ENCODE results near the gene GORAB.

The GORAB gene

DNA sequence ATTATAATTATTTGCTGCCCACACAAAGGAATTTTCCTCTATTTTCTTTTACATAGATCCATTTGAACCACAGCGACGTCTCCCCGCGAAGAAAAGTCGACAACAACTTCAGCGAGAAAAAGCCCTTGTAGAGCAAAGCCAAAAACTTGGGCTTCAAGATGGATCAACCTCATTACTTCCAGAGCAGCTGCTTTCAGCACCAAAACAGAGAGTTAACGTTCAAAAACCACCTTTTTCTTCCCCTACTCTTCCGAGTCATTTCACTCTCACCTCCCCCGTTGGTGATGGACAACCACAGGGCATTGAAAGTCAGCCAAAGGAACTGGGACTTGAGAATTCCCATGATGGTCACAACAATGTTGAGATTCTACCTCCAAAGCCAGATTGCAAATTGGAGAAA lies 7.2 kb downstream of the GORAB start:
- no peak for DNase-seq

DNA sequence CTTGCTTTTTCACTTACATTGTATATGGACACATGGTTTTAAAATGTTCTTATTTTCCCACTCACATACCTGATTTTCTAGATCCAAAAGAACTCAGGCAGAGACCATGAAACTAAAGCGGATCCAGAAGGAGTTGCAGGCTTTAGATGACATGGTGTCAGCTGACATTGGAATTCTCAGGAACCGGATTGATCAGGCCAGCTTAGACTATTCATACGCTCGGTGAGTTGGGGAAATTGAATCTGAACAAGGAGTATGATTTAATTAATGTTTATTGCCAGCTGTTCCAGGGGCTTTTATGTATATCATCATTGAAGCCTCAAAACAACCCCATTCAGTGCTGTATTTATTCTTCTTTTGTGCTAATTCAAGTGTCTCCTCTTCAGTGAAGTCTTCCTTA lies 12.7 kb downstream of the GORAB start:
- DNase-seq = no peak

DNA sequence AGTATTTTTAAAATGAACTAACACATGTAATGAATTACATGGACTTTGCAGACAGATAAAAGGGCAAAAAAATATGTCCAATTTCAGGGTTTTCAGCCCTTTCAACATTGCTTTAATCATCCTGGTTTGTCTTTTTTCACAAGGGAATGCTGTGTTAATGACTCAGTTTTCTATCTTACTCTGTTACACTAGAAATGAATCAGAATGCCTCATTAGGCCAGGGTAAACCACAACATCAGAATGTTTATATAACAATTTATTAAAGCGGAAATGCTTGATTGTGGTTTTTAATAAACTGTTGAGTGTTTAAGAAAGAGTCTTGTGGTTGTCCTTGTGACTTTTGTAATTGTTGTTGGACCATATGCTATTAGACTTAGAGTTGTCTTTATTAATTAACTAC lies 13.5 kb downstream of the GORAB start:
- no peak for DNase-seq

DNA sequence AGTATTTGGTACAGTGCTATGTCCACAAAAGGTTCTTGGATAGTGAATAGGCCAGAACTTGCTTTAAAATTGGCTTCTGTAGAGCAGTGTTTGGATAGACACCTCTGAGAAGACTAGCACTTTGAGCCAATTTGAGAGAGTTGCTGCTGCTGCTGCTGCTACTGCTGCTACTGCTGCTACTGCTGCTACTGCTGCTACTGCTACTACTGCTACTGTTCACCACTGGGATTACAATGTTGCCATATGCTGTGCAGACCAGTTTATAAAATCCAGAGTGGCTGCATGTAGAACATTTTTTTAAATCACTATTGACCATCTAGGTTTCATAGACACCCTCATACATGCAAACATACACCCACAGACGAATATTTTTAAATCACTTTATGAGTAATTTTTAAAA lies 15.3 kb downstream of the GORAB start:
- no peak for DNase-seq

DNA sequence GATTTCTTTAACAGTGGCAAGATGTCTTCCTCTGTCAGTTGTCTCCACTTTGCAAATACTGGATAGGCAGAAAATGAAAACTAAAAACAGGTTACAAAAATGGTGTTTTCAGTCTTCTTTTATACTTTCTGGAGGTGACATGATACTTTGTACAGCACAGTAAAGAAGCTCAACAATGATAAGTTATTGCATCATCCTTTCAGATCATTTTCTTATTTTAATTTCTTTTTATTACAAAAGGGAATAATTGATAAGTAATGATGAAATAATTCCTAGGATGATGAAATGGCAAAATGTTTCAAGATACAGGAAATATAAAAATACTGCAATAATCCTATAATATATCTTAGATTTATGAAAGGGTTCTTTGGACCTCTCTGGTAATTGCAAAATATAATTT lies 16.5 kb downstream of the GORAB start:
- no peak for DNase-seq

DNA sequence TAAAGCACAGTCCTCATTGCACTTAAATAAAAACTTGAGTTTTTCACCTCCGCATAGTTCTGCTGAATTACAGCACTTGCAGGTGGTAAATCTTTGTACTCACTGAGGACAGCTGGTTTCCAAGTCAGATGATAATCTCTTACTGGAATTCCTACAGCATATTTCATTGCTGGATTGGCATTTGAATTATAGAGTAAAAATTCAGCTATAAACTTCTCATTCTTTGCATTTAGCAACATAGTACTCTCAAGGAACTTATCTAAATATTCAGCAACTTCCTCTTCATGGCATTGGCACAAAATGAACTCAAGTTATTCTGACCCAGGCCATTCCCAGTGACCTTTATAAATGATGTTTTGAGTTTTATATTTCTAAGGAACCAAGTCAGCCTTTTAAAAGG lies 23.4 kb downstream of the GORAB start:
- no peak for DNase-seq

DNA sequence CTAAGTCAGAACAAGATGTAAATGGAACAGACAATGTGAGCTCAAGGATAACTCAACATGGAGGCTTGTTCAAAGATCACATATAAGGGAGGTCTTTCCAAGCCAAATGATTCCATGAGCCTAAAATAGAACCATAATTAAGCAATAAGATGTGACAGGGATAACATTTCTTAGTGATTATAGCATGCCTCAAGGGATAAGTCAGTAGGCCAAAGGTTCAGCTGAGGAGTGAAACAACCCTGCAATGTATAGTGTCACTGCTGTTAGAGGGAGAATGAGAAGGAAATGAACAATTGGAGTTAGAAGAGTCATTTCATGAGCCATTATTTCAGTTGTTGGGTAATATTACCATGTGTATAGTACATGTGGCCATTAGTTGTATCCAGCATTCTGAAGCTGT lies 25.0 kb downstream of the GORAB start:
- DNase-seq = no peak

DNA sequence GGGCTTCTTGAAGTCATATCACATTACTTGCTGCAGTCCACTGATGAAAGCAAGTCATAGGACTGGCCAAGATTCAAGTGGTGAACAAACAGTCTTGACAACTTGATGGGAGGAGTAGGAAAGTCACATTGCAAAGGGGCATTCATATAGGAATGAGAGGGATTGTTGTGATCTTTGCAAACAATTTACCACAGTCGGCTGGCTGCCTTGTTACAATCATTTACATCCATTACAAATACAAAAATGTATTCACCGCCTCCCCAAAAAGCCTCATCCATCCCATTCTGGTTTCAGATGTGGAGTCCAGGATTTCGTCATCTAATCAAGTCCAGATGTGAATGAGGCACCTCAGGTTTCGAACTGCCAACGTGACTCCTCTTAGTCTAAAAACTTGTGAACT lies 26.8 kb downstream of the GORAB start:
- DNase-seq = no peak

GRCh38 chr1:170559166-170559565 lies 27.2 kb downstream of the GORAB start:
- DNase-seq = no peak

DNA sequence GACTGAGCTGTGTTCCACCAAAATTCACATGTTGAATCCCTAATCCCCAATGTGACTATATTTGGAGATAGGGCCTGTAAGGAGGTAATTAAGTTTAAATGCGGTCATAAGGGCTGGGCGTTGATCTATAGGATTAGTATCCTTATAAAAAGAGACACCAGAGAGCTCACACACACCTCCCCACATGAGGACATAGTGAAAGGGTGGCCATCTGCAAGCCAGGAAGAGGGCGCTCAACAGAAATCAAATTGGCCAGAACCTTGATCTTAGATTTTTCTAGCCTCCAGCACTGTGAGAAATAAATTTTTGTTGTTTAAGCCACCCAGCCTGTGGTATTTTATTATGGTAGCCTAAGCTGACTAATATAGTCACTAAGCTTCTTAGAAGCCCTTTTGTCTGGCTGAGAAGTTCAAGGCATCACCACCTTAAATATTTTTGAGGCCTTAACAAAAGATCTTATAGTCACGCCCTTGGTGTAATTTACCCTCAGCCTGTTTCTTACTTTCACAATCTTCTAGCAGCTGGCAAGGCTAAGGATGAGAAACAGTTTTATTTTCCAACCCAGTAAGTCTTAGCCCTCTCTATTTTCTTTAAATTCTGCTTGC lies 28.8 kb downstream of the GORAB start:
- no peak for DNase-seq

GRCh38 chr1:170562646-170563338 lies 30.8 kb downstream of the GORAB start:
- peak; percentile 4 to 13 for DNase-seq

DNA sequence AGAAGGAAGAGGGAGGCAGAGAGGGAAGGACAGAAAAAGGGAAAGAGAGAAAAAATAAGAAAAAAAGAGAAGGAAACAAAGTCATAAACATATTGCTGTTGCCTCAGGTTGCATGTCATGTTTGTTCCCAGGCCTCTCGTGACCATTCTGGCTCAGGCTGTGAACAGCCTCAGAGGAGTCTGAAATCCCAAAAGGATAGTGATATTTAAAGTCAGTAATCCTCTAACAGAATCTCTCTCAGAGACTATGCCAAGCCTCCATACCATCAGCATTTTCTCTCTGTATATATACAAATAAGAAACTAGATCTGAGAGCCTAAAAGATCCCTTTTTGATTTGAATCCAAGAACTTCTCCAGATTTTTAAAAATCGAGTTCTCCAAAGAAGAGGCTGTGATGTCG lies 35.2 kb downstream of the GORAB start:
- no peak for DNase-seq

GRCh38 chr1:170568197-170568596 lies 36.2 kb downstream of the GORAB start:
- no peak for DNase-seq

- no peak for DNase-seq
Observed at GRCh38 chr1:170576980-170577379, 45.0 kb downstream of the GORAB start.

GRCh38 chr1:170578359-170578758 lies 46.4 kb downstream of the GORAB start:
- DNase-seq = no peak

GRCh38 chr1:170580636-170581440 lies 48.9 kb downstream of the GORAB start:
- no peak for DNase-seq

GRCh38 chr1:170583186-170583585 lies 51.2 kb downstream of the GORAB start:
- DNase-seq = no peak

- DNase-seq = no peak
Observed at GRCh38 chr1:170586321-170587252, 54.6 kb downstream of the GORAB start.

GRCh38 chr1:170587253-170587593 lies 55.3 kb downstream of the GORAB start:
- DNase-seq = no peak

DNA sequence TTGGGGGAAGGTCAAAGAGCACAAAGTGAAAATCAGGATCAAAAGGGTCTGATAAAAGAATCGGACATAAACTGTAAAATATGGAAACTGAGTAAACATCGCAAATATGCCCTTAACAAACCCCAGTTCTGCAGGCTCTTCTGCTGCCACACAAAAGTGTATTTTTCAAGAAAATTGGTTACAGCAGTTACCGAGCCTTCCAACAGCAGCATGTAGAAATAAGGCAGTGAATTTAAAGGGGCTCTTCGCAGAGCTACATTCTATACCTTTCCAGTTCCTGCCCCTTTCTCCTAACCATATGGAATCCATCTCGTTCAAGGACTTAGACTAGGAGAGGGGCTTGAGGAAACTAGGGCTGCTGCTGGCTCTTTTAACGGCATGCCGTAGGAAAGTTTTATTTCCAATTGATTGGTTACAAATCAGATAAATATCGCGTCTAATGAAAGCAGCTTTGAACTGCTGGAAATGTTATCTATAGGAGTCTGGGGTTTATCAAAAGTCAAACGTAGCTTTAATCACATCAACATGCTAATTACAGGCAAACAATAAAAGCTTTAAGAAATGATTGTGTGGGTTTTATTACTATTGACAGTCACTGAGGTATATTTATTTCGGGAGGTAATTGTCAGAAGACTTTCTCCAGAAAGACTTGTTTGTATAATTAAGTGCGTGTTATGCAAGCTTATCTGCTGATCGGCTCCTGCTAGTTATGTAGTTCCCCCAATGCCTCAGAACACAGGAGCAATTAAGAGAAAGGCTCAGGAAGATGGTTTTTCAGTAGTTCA lies 59.1 kb downstream of the GORAB start:
- no peak for DNase-seq

- DNase-seq = no peak
Observed at GRCh38 chr1:170592591-170593111, 60.7 kb downstream of the GORAB start.

Measured in CD4-positive, alpha-beta T cell treated with Interleukin-1 beta for 1 hour (primary cell).